ENCODE results near the gene JAKMIP1.

JAKMIP1 gene

GRCh38 chr4:6065166-6065565 lies 135.2 kb downstream of the JAKMIP1 start:
- DNase-seq (ENCODE audit: low read depth in 2 of 2): no peak

- no peak for DNase-seq (ENCODE audit: low read depth in 2 of 2)
Observed at GRCh38 chr4:6064383-6064782, 136.0 kb downstream of the JAKMIP1 start.

- DNase-seq (ENCODE audit: low read depth in 2 of 2): no peak
Observed at GRCh38 chr4:6063684-6064083, 136.7 kb downstream of the JAKMIP1 start.

GRCh38 chr4:6062133-6062532 lies 138.2 kb downstream of the JAKMIP1 start:
- no peak for DNase-seq (ENCODE audit: low read depth in 2 of 2)

- no peak for DNase-seq (ENCODE audit: low read depth in 2 of 2)
Observed at GRCh38 chr4:6059375-6059805, 141.0 kb downstream of the JAKMIP1 start.

- no peak for DNase-seq (ENCODE audit: low read depth in 2 of 2)
Observed at GRCh38 chr4:6058531-6059374, 141.6 kb downstream of the JAKMIP1 start.

GRCh38 chr4:6056976-6057766 lies 143.2 kb downstream of the JAKMIP1 start:
- DNase-seq (ENCODE audit: low read depth in 2 of 2): no peak

- DNase-seq (ENCODE audit: low read depth in 2 of 2): no peak
Observed at GRCh38 chr4:6055436-6055835, 144.9 kb downstream of the JAKMIP1 start.

- no peak for DNase-seq (ENCODE audit: low read depth in 2 of 2)
Observed at GRCh38 chr4:6055030-6055429, 145.3 kb downstream of the JAKMIP1 start.

GRCh38 chr4:6054162-6054922 lies 146.0 kb downstream of the JAKMIP1 start:
- no peak for DNase-seq (ENCODE audit: low read depth in 2 of 2)

GRCh38 chr4:6052679-6053078 lies 147.7 kb downstream of the JAKMIP1 start:
- DNase-seq (ENCODE audit: low read depth in 2 of 2): no peak

- no peak for DNase-seq (ENCODE audit: low read depth in 2 of 2)
Observed at GRCh38 chr4:6050551-6050950, 149.8 kb downstream of the JAKMIP1 start.

- no peak for DNase-seq (ENCODE audit: low read depth in 2 of 2)
Observed at GRCh38 chr4:6049985-6050384, 150.4 kb downstream of the JAKMIP1 start.

- DNase-seq (ENCODE audit: low read depth in 2 of 2): no peak
Observed at GRCh38 chr4:6049278-6049677, 151.1 kb downstream of the JAKMIP1 start.

GRCh38 chr4:6048537-6048936 lies 151.8 kb downstream of the JAKMIP1 start:
- no peak for DNase-seq (ENCODE audit: low read depth in 2 of 2)

GRCh38 chr4:6047130-6047673 lies 153.1 kb downstream of the JAKMIP1 start:
- DNase-seq (ENCODE audit: low read depth in 2 of 2): no peak

- no peak for DNase-seq (ENCODE audit: low read depth in 2 of 2)
Observed at GRCh38 chr4:6046526-6047129, 153.7 kb downstream of the JAKMIP1 start.

GRCh38 chr4:6044805-6045204 lies 155.5 kb downstream of the JAKMIP1 start:
- DNase-seq (ENCODE audit: low read depth in 2 of 2): no peak

GRCh38 chr4:6044276-6044675 lies 156.1 kb downstream of the JAKMIP1 start:
- DNase-seq (ENCODE audit: low read depth in 2 of 2): no peak

GRCh38 chr4:6043843-6044242 lies 156.5 kb downstream of the JAKMIP1 start:
- DNase-seq (ENCODE audit: low read depth in 2 of 2): no peak

GRCh38 chr4:6043188-6043587 lies 157.2 kb downstream of the JAKMIP1 start:
- no peak for DNase-seq (ENCODE audit: low read depth in 2 of 2)

All from activated CD4-positive, alpha-beta T cell treated with anti-CD3 and anti-CD28 coated beads for 24 hours (primary cell).